Fibroblast of peridontal ligament (primary cell): ENCODE measurements around the gene MATN1.

ENCODE experiments used
- DNase-seq: peaks from one replicate; pipeline ENCODE4 v3.0.0-alpha.2; 2010; ENCODE audit errors: extremely low read depth

Gene MATN1

DNA sequence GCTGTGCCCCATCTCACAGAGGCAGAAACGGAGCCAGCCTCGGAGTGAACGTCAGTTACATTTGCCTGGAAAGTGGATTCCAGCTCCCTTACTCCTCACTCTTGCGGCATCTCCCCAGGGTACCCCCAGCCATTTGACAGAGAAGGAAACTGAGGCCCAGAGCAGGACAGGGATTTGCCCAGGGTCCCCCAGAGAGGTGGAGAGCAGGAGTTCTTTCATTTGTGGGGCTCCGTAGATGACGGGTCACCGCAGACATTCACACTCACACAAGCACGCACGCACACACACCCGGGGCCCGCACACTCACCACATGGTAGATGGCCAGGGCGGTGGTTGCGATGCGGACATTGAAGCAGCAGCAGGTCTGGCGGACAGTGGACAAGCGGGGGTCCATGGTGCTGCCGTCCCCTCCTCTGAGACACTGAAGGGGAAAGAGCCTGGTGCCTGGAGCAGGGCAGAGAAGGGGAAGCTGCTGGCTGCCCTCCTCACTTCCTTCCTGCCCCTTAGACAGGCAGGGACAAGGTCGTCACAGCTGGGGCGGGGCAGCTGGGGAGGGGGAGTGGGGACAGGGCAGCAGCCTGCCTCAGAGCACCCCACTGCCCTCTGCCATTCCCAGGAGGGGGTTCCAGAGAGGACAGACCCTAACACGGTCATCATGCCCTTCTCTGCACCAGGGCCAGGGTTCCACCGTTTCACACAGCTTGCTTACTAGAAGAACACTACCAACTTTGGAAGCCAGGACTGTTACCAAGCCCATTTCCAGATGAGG, 34.2 kb upstream of the MATN1 start, which contains the start of gene LAPTM5:
Gene LAPTM5, minus strand, starts transcription at position 423 of the 769 bp plus-strand sequence. Its CDS starts 29 bp downstream, at position 394.
- DNase-seq: no peak

- DNase-seq: peak; percentile 78
Measured at GRCh38 chr1:30756545-30757351, 33.4 kb upstream of the MATN1 start.

- no peak for DNase-seq
Measured at GRCh38 chr1:30756206-30756544, 32.8 kb upstream of the MATN1 start.

DNA sequence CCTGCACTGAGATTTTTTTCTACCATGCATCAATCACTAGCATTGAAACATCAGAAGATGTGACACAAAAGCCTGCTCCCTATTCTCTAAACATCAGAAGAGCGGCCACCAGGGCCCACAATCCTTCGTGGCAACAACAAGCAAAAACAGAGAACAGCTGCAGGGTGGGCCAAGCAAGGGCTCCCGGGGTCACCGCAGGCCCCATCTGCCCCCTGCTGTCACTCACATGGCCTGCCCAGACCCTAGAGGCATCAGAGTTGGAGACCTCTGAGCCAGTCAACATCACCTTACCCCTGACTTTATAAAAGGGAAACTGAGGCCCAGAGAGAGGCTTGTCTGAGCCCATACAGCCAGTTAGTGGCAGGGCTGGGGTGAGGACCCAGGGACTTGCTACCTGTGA, 32.4 kb upstream of the MATN1 start:
- no peak for DNase-seq

DNA sequence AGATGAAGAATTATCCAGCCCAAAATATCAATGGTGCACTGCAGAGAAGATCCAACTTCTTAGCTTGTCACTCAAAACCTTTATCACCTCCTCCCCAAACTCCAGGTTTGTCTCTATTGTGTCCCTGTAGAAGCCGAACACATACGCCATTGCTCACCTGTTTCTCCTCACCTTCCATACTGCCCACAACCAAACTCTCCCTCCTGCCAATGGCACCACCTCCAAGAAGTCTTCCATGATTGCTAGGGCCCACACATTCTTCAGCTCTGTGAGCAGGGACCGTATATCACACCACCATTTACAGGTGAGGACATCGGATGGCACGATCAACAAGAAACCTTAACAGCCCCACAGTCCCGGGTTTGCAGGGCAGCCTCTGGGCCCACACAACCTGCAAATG, 31.9 kb upstream of the MATN1 start:
- no peak for DNase-seq

DNA sequence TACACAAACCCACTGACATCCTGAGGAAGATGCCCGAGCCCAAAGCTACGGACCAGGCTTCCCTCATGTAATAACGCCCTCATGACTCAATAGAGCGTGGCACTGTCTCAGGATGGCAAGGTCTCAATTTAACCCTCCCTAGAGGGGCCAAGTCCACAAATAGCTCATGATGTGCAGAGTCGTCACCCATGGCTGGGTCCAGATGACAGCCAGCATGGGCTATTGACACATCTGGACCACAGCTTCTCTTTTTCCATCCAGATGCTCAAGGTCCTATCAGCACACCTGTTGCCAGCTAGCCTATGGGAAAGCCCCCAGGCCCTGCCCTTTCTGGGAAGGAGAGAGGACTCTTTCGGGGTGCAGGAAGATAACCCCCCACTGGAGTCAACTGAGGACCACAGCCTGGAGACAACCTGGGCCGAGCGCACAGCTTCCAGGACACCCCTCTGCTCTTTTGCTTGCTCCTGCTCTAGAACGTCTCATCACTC, 31.3 kb upstream of the MATN1 start:
- DNase-seq: no peak

DNA sequence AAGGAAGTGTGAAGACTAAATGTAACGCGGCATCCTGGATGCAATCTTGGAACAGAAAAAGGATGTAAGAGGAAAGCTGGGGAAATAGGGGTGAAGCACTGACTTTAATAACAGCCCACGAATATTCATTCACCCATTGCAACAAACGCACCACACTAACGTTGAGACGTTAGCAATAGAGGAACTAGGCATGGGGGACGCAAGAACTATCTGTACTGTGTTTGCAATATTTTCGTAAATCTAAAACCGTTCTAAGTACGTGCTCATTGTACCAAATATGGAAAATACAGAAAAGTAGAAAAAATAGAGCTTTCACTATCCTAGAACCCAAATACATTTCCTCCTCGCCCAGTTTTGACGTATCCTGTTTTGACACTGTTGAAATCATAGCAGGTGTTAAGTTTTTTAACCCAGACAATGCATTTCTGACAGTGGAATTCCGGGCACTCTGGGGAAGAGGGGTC, 30.3 kb upstream of the MATN1 start:
- no peak for DNase-seq

DNA sequence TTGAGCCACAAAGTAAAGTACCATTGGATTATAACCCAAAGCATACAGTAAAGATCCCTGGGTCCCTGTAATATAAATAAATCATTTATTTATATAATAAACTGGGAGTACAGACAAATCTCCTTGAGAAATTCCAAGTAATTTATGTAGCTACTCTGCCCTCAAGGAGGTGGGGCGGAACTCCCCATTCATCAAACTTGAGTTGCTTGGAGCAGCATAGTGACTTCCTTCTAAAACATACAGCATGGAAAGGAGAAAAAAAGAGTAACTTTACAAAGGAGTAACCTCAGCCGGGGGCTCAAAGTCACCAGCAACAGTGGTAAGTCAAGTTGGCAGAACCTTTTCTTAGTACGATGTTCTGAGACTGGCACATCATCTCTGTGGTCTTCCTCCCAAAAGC, 29.7 kb upstream of the MATN1 start:
- DNase-seq: no peak

- DNase-seq: no peak
Measured at GRCh38 chr1:30752651-30752908, 29.2 kb upstream of the MATN1 start.

GRCh38 chr1:30751830-30752650, 28.7 kb upstream of the MATN1 start:
- no peak for DNase-seq

DNA sequence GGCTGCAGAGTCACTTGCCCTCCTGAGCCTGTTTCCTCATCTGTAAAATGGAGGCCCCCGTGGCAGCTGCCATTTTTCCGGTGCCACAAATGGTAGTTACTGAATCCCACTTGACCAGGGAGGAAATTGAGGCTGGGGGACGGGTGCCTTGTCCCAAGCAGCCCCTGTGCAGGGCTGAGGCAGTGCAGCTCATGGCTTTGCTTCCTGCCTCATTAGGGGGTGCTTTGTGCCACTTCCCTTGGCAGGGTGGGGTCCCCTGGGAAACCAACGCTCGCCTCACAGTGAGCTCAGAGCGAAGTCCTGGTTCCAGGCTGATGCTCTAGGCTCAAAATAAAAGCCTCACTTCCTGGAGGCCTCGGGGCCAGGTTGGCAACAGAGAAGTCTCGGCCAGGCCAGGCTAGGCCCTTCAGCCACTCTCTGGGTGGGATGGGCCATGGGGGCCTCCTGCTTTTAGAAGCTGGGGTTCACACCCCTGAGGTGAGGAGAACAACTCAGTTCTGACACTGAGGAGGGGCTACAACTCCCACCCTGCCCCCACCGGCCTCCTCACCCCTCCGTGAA, 27.4 kb upstream of the MATN1 start:
- DNase-seq: no peak

GRCh38 chr1:30749691-30750583, 26.6 kb upstream of the MATN1 start:
- DNase-seq: no peak

GRCh38 chr1:30748699-30749401, 25.5 kb upstream of the MATN1 start:
- DNase-seq: peak; percentile 33

DNA sequence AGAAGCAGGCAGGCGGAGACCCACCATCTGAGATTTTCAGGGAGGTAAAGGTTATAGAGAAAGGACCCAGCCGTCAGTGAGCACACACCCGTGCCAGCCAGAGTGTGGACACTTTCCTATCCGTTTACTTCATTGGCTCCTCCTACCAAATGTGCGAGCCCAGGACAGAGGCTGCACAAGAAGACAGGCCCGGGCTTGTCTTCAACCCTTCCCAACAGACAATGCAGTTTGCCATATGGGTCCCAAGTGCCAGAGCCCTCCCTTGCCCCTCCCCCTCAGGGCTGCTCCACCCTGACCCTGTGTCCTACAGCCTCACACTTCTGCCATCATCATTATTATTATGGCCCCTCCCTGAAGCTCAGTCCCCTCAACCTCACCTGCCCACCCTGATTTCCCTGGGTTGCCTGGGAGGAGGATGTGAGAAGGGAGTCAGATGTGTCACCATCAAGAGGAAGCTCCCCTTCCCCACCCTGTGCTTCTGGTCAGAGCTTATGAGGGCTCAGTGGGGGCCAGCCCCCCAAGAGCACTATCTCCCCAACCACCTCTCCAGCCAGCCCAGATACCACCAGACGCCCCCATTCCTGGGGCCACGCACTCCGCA, 24.8 kb upstream of the MATN1 start:
- peak; percentile 5 for DNase-seq

- no peak for DNase-seq
Measured at GRCh38 chr1:30747033-30748008, 23.9 kb upstream of the MATN1 start.

DNA sequence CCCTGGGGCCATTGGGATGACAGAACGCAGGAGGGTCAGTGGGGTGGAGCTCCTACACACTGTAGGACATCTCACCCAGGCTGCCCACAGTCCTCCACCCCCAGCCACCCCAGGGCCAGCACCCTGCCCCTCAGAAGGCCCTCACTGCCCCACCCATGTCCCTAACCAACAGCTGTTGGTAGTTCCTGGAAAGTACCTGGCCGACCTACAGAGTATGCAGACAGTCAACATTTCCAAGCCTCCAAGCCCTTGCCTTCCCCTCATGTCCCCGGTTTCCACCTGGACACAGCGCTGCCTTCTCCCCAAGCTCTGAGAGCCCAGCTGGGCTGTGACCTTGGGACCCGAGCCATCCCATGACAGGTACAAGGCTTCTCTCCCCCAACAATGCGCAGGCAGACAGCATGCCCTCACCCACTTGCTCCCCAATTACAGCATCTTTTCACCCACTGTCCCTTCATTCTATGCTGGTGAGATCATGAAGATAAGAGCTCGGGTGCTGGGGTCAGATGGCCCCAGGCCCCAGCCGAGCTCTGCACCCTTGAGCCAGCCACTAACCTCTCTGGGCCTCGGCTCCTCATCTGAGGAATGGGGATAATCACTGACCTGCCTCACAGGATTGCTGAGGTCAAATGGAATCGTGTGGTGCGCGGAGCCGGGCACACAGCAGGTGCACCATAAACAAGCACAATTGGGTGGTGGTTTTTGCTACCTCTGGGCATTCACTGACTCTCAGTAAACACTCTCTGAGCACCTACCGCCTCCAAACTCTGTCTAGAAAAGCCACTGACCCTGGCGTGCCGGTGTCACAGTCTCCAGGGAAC, 23.0 kb upstream of the MATN1 start:
- DNase-seq: no peak

- DNase-seq: no peak
Measured at GRCh38 chr1:30745834-30746208, 22.4 kb upstream of the MATN1 start.
